Measurements from ENCODE around the gene PCDHB14. TPM values are rescaled to one million over a fixed set of nuclear protein-coding genes. Genes with fewer than 3 reads are reported as not detected.
"Not testable (repeated sequence)": the region's sequence is repeated elsewhere in the genome, so short reads cannot be mapped to it uniquely, and the experiment has no call there.

The PCDHB14 gene
- total RNA-seq, 1 experiment from 2014 or later, result 0.80 TPM

- CTCF ChIA-PET; H3K4me3 ChIP-seq (ENCODE audit: low read depth in 2 of 2, low read length in 2 of 2); H3K27me3 ChIP-seq (ENCODE audit: control insufficient read depth, insufficient read depth, low read length); DNase-seq (ENCODE audit: low read depth, low spot score); POLR2A ChIA-PET; H3K36me3 ChIP-seq (ENCODE audit: control insufficient read depth, insufficient read depth, low read length); intact Hi-C loops (cut with micrococcal nuclease; ENCODE audit: unreplicated experiment); BruUV-seq (replicated peaks); ATAC-seq; in situ Hi-C loops (cut with HindIII; ENCODE audit: low pct_unique_long_range_greater_than_20kb, low sequenced_read_pairs); H3K4me1 ChIP-seq (ENCODE audit: control insufficient read depth, insufficient read depth, low read length); H3K27ac ChIP-seq (ENCODE audit: low read length): not testable (repeated sequence)
- H3K9me3 ChIP-seq (ENCODE audit: control insufficient read depth, insufficient read depth, low read depth, low read length), result peaks cover 66% of the 10 kb centered on the region
Observed at GRCh38 chr5:141247434-141247833, 24.3 kb downstream of the PCDHB14 start.

- TF ChIP-seq POLR2AphosphoS5 (IDR thresholded peaks at IDR 0.05; ENCODE audit: low read depth, low read length), result no peak
- no peak for TF ChIP-seq TCF7L2 (IDR thresholded peaks at IDR 0.05; ENCODE audit: low read depth, low read length)
- TF ChIP-seq, protein P1, sequence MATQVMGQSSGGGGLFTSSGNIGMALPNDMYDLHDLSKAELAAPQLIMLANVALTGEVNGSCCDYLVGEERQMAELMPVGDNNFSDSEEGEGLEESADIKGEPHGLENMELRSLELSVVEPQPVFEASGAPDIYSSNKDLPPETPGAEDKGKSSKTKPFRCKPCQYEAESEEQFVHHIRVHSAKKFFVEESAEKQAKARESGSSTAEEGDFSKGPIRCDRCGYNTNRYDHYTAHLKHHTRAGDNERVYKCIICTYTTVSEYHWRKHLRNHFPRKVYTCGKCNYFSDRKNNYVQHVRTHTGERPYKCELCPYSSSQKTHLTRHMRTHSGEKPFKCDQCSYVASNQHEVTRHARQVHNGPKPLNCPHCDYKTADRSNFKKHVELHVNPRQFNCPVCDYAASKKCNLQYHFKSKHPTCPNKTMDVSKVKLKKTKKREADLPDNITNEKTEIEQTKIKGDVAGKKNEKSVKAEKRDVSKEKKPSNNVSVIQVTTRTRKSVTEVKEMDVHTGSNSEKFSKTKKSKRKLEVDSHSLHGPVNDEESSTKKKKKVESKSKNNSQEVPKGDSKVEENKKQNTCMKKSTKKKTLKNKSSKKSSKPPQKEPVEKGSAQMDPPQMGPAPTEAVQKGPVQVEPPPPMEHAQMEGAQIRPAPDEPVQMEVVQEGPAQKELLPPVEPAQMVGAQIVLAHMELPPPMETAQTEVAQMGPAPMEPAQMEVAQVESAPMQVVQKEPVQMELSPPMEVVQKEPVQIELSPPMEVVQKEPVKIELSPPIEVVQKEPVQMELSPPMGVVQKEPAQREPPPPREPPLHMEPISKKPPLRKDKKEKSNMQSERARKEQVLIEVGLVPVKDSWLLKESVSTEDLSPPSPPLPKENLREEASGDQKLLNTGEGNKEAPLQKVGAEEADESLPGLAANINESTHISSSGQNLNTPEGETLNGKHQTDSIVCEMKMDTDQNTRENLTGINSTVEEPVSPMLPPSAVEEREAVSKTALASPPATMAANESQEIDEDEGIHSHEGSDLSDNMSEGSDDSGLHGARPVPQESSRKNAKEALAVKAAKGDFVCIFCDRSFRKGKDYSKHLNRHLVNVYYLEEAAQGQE (IDR thresholded peaks at IDR 0.05; ENCODE audit: insufficient read depth in 1 of 2, low read depth in 2 of 2, low read length in 1 of 2), result no peak
- TF ChIP-seq SIN3A (IDR thresholded peaks at IDR 0.05; ENCODE audit: borderline replicate concordance, insufficient read depth, low read depth, low read length), result no peak
- no peak for TF ChIP-seq CTCF (IDR thresholded peaks at IDR 0.05)
- no peak overlapping the region for H3K27ac ChIP-seq (ENCODE audit: low read length)
- no peak for ATAC-seq
- in situ Hi-C loops (cut with HindIII; ENCODE audit: low pct_unique_long_range_greater_than_20kb, low sequenced_read_pairs) (no loop called here), intact Hi-C loops (cut with micrococcal nuclease; ENCODE audit: unreplicated experiment) (no loop called here)
- H3K9me3 ChIP-seq (ENCODE audit: control insufficient read depth, insufficient read depth, low read depth, low read length), result peaks cover 77% of the 10 kb centered on the region
- no peak for DNase-seq (ENCODE audit: low read depth, low spot score)
- H3K4me1 ChIP-seq (ENCODE audit: control insufficient read depth, insufficient read depth, low read length), result no peaks in the 10 kb centered on the region
- BruUV-seq (replicated peaks), result no TSS peak
- H3K36me3 ChIP-seq (ENCODE audit: control insufficient read depth, insufficient read depth, low read length), result no peaks in the 10 kb centered on the region
- H3K27me3 ChIP-seq (ENCODE audit: control insufficient read depth, insufficient read depth, low read length), result no peaks in the 10 kb centered on the region
- H3K4me3 ChIP-seq (ENCODE audit: low read depth in 2 of 2, low read length in 2 of 2), result no peak overlapping the region
- ChIA-PET CTCF (no interaction called here), POLR2A (interaction anchor here (0.7 kb wide), 1 partner anchor 59 kb away, joined by 4 read pairs; no protein-coding TSS in a partner anchor)
Observed at GRCh38 chr5:141250576-141250975, 27.4 kb downstream of the PCDHB14 start.

DNA sequence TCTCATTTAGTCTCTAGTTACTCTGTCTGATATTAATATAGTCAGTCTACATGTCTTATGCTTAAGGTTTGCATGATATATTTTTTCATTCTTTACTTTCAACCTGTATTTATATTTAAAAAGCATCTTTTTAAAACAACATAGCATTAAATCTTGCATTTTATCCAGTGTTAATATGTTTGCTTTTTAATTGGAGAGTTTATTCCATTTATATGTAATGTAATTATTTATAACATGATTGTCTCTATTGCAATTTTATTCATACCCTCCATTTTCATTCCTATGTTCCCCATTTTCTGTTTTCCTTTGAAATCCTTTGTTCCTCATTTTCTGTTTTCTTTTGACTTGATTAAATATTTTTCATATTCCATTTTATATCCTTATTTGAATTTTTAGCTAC, 35.3 kb downstream of the PCDHB14 start:
- in situ Hi-C loops (cut with HindIII; ENCODE audit: low pct_unique_long_range_greater_than_20kb, low sequenced_read_pairs) (no loop called here), intact Hi-C loops (cut with micrococcal nuclease; ENCODE audit: unreplicated experiment) (no loop called here)
- no TSS peak for BruUV-seq (replicated peaks)
- ChIA-PET POLR2A (no interaction called here), CTCF (no interaction called here)
- Histone ChIP-seq H3K36me3 (ENCODE audit: control insufficient read depth, insufficient read depth, low read length) (no peaks in the 10 kb centered on the region), H3K4me1 (ENCODE audit: control insufficient read depth, insufficient read depth, low read length) (no peaks in the 10 kb centered on the region), H3K27ac (ENCODE audit: low read length) (no peak overlapping the region), H3K9me3 (ENCODE audit: control insufficient read depth, insufficient read depth, low read depth, low read length) (peaks cover 88% of the 10 kb centered on the region), H3K4me3 (ENCODE audit: low read depth in 2 of 2, low read length in 2 of 2) (no peak overlapping the region), H3K27me3 (ENCODE audit: control insufficient read depth, insufficient read depth, low read length) (no peaks in the 10 kb centered on the region)
- TF ChIP-seq TCF7L2 (IDR thresholded peaks at IDR 0.05; ENCODE audit: low read depth, low read length), result no peak
- ATAC-seq (no peak), DNase-seq (ENCODE audit: low read depth, low spot score) (no peak)

All from Panc1 (cell line).